Dedifferentiated amniotic fluid mesenchymal stem cell (primary cell): ENCODE data around the gene ROBO1.
"Not testable (repeated sequence)": the region's sequence is repeated elsewhere in the genome, so short reads cannot be mapped to it uniquely, and the experiment has no call there.

Experiments
- DNase-seq: peaks from one replicate; pipeline ENCODE4 v3.0.0-alpha.2; 2016; ENCODE audit errors: extremely low spot score

The ROBO1 gene

GRCh38 chr3:78802562-78802930, 965.3 kb downstream of the ROBO1 start:
- DNase-seq: no peak

- DNase-seq: no peak
These were observed 965.8 kb downstream of the ROBO1 start for GRCh38 chr3:78801926-78802561.

GRCh38 chr3:78799681-78800080, 968.1 kb downstream of the ROBO1 start:
- DNase-seq: no peak

GRCh38 chr3:78798266-78798832, 969.4 kb downstream of the ROBO1 start:
- DNase-seq: no peak

- DNase-seq: no peak
These were observed 973.4 kb downstream of the ROBO1 start for GRCh38 chr3:78794431-78794830.

- DNase-seq: no peak
These were observed 975.1 kb downstream of the ROBO1 start for GRCh38 chr3:78792733-78793132.

GRCh38 chr3:78792212-78792611, 975.6 kb downstream of the ROBO1 start:
- DNase-seq: no peak

GRCh38 chr3:78791753-78792152, 976.0 kb downstream of the ROBO1 start:
- no peak for DNase-seq

GRCh38 chr3:78788839-78789238, 979.0 kb downstream of the ROBO1 start:
- DNase-seq: no peak

GRCh38 chr3:78785004-78785403, 982.8 kb downstream of the ROBO1 start:
- no peak for DNase-seq

- DNase-seq: no peak
These were observed 986.4 kb downstream of the ROBO1 start for GRCh38 chr3:78781351-78781750.

GRCh38 chr3:78765671-78766485, 1001.9 kb downstream of the ROBO1 start:
- DNase-seq: no peak

GRCh38 chr3:78764634-78765033, 1003.2 kb downstream of the ROBO1 start:
- no peak for DNase-seq

GRCh38 chr3:78762121-78762520, 1005.7 kb downstream of the ROBO1 start:
- DNase-seq: no peak

- no peak for DNase-seq
These were observed 1006.7 kb downstream of the ROBO1 start for GRCh38 chr3:78761126-78761525.

GRCh38 chr3:78757731-78758130, 1010.1 kb downstream of the ROBO1 start:
- DNase-seq: no peak

GRCh38 chr3:78754066-78754743, 1013.6 kb downstream of the ROBO1 start:
- peak; percentile 56 for DNase-seq

- DNase-seq: no peak
These were observed 1016.5 kb downstream of the ROBO1 start for GRCh38 chr3:78751266-78751665.

GRCh38 chr3:78750291-78750690, 1017.5 kb downstream of the ROBO1 start:
- not testable (repeated sequence) for DNase-seq

GRCh38 chr3:78749056-78749455, 1018.7 kb downstream of the ROBO1 start:
- DNase-seq: no peak

- no peak for DNase-seq
These were observed 1022.0 kb downstream of the ROBO1 start for GRCh38 chr3:78745847-78746246.

- DNase-seq: no peak
These were observed 1025.3 kb downstream of the ROBO1 start for GRCh38 chr3:78742491-78742890.

GRCh38 chr3:78742041-78742440, 1025.8 kb downstream of the ROBO1 start:
- no peak for DNase-seq
